HL-60 (cell line): ENCODE data around the gene PGAP1.

Experiments used
- POLR2AphosphoS5 ChIP-seq: IDR thresholded peaks from 2 replicates; pipeline ENCODE4 v1.6.1; 2012; ENCODE audit warnings: low read depth
- TF ChIP-seq, protein P1 (sequence below): IDR thresholded peaks from one replicate; pipeline ENCODE4 v1.5.1; 2011; ENCODE audit warnings: low read length, control low read depth, inconsistent platforms; ENCODE audit not compliant: insufficient read depth

- TF ChIP-seq, protein P1, sequence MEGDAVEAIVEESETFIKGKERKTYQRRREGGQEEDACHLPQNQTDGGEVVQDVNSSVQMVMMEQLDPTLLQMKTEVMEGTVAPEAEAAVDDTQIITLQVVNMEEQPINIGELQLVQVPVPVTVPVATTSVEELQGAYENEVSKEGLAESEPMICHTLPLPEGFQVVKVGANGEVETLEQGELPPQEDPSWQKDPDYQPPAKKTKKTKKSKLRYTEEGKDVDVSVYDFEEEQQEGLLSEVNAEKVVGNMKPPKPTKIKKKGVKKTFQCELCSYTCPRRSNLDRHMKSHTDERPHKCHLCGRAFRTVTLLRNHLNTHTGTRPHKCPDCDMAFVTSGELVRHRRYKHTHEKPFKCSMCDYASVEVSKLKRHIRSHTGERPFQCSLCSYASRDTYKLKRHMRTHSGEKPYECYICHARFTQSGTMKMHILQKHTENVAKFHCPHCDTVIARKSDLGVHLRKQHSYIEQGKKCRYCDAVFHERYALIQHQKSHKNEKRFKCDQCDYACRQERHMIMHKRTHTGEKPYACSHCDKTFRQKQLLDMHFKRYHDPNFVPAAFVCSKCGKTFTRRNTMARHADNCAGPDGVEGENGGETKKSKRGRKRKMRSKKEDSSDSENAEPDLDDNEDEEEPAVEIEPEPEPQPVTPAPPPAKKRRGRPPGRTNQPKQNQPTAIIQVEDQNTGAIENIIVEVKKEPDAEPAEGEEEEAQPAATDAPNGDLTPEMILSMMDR = no peak
- TF ChIP-seq POLR2AphosphoS5 = no peak
These were observed 12.8 kb downstream of the PGAP1 start for GRCh38 chr2:196913691-196914090.
